Liver (tissue), 9 donors: ENCODE data around the gene NADSYN1. TPM values are rescaled to one million over a fixed set of nuclear protein-coding genes. Genes with fewer than 3 reads are reported as not detected.

Source experiments
- DNase-seq: peaks from one replicate; pipeline ENCODE4 v3.0.0-alpha.2; 2017; ENCODE audit warnings: low spot score
- H3K27ac ChIP-seq, 2 donors: one replicate each; pipeline ENCODE4 v1.7.0; 2013; ENCODE audit warnings: inconsistent platforms in 2 of 2, low read length in 2 of 2, control low read depth in 1 of 2, low read depth in 1 of 2, mild to moderate bottlenecking in 1 of 2
- H3K27me3 ChIP-seq, 4 donors: one replicate each; pipeline versions ENCODE4 v1.6.1 to v1.7.0; 2013; ENCODE audit warnings: low read length in 3 of 4, inconsistent platforms in 1 of 4, mild to moderate bottlenecking in 1 of 4, moderate library complexity in 1 of 4; ENCODE audit not compliant: control insufficient read depth in 4 of 4, insufficient read depth in 4 of 4
- H3K36me3 ChIP-seq, 4 donors: one replicate each; pipeline versions ENCODE4 v1.6.1 to v1.7.0; 2013; ENCODE audit warnings: low read length in 3 of 4, mild to moderate bottlenecking in 3 of 4, low read depth in 1 of 4, moderate library complexity in 1 of 4; ENCODE audit not compliant: control insufficient read depth in 4 of 4, insufficient read depth in 3 of 4
- H3K4me1 ChIP-seq, 4 donors: one replicate each; pipeline versions ENCODE4 v1.6.1 to v1.7.0; 2013; ENCODE audit warnings: low read length in 3 of 4, mild to moderate bottlenecking in 3 of 4, moderate library complexity in 1 of 4; ENCODE audit not compliant: control insufficient read depth in 4 of 4, insufficient read depth in 4 of 4
- H3K4me3 ChIP-seq, 3 donors: one replicate each; pipeline versions ENCODE4 v1.6.1 to v1.7.0; 2013; ENCODE audit warnings: low read length in 3 of 3, control low read depth in 1 of 3, low read depth in 1 of 3, mild to moderate bottlenecking in 1 of 3
- H3K9ac ChIP-seq, 2 donors: one replicate each; pipeline ENCODE4 v1.7.0; 2013; ENCODE audit warnings: low read length in 2 of 2, mild to moderate bottlenecking in 2 of 2, moderate library complexity in 2 of 2, control low read depth in 1 of 2, low read depth in 1 of 2
- H3K9me3 ChIP-seq, 4 donors: one replicate each; pipeline versions ENCODE4 v1.6.1 to v1.7.0; 2013; ENCODE audit warnings: low read length in 3 of 4; ENCODE audit not compliant: control insufficient read depth in 4 of 4
- ATF3 ChIP-seq: IDR thresholded peaks from 2 replicates; pipeline ENCODE4 v1.6.1; 2016; ENCODE audit warnings: antibody characterized with exemption
- EGR1 ChIP-seq, 2 donors: IDR thresholded peaks; 2 replicates each; pipeline ENCODE4 v1.6.1; 2016 to 2018; ENCODE audit warnings: antibody characterized with exemption in 2 of 2, low read depth in 2 of 2
- FOXA1 ChIP-seq: IDR thresholded peaks from 2 replicates; pipeline ENCODE4 v1.6.1; 2016; ENCODE audit warnings: antibody characterized with exemption
- FOXA2 ChIP-seq: IDR thresholded peaks from 2 replicates; pipeline ENCODE4 v1.6.1; 2016; ENCODE audit warnings: antibody characterized with exemption
- GABPA ChIP-seq, 2 donors: IDR thresholded peaks in 1 of 2; conservative IDR thresholded peaks in 1 of 2; 2 replicates each; pipeline ENCODE4 v1.6.1; 2016; ENCODE audit warnings: antibody characterized with exemption in 2 of 2, mild to moderate bottlenecking in 1 of 2, moderate library complexity in 1 of 2
- HNF4A ChIP-seq, 2 donors: conservative IDR thresholded peaks; 2 replicates each; pipeline ENCODE4 v1.6.1; 2016; ENCODE audit warnings: antibody characterized with exemption in 2 of 2, mild to moderate bottlenecking in 2 of 2
- HNF4G ChIP-seq: IDR thresholded peaks from 2 replicates; pipeline ENCODE4 v1.6.1; 2016; ENCODE audit warnings: antibody characterized with exemption
- JUND ChIP-seq, 2 donors: IDR thresholded peaks; 2 replicates each; pipeline ENCODE4 v1.6.1; 2016; ENCODE audit warnings: antibody characterized with exemption in 2 of 2
- NR2F2 ChIP-seq: IDR thresholded peaks from 2 replicates; pipeline ENCODE4 v1.6.1; 2016; ENCODE audit warnings: antibody characterized with exemption
- RAD21 ChIP-seq, 2 donors: IDR thresholded peaks; 2 replicates each; pipeline ENCODE4 v1.6.1; 2016; ENCODE audit warnings: antibody characterized with exemption in 2 of 2, mild to moderate bottlenecking in 2 of 2
- REST ChIP-seq: IDR thresholded peaks from 2 replicates; pipeline ENCODE4 v1.6.1; 2016; ENCODE audit warnings: antibody characterized with exemption, mild to moderate bottlenecking
- SP1 ChIP-seq: IDR thresholded peaks from 2 replicates; pipeline ENCODE4 v1.6.1; 2018; ENCODE audit warnings: antibody characterized with exemption, mild to moderate bottlenecking
- TAF1 ChIP-seq: conservative IDR thresholded peaks from 2 replicates; pipeline ENCODE4 v1.6.1; 2016; ENCODE audit warnings: antibody characterized with exemption, mild to moderate bottlenecking
- YY1 ChIP-seq: IDR thresholded peaks from 2 replicates; pipeline ENCODE4 v1.6.1; 2016; ENCODE audit warnings: antibody characterized with exemption, mild to moderate bottlenecking
- ZBTB33 ChIP-seq: IDR thresholded peaks from 2 replicates; pipeline ENCODE4 v1.6.1; 2016; ENCODE audit warnings: antibody characterized with exemption
- WGBS: extraction: QIAGEN DNeasy Blood & Tissue Kit; methylation state at CpG from one replicate; pipeline ENCODE4 v1.1.7; 2013; 5-methylcytosine and 5-hydroxymethylcytosine counted together
- polyA plus RNA-seq, 2 donors: library from polyadenylated mRNA; stranded (reverse) in 1 of 2; unstranded in 1 of 2; fragments of 200-250 nt in 1 of 2; fragments of >200 nt in 1 of 2; fragmentation: Nextera tagmentation in 1 of 2; extraction: Ambion mirVana in 1 of 2; gene quantifications; one replicate each; pipeline versions ENCODE4 v1.2.1 to v1.2.3, GENCODE V29; 2013 to 2015
- total RNA-seq, 2 donors: library from RNA; depleted of rRNA; stranded (reverse); fragments of >200 nt; gene quantifications; one replicate each; pipeline ENCODE4 v1.2.3, GENCODE V29; 2014
- TF ChIP-seq, protein P1 (sequence below): fragments of 150-350 bp; IDR thresholded peaks from 2 replicates; pipeline ENCODE4 v1.5.1; 2017; ENCODE audit warnings: improper control_type of control experiment, low read depth, low read length; ENCODE audit not compliant: missing input control
- TF ChIP-seq, protein P2 (sequence below): IDR thresholded peaks from 2 replicates; pipeline ENCODE4 v1.6.1; 2016; ENCODE audit warnings: antibody characterized with exemption
- donor health status: healthy.
- donor health status: healthy.
- donor health status: healthy.
- donor health status: healthy.
- donor health status: healthy.

The NADSYN1 gene
- total and polyA plus RNA-seq, 4 donors, result 16.6 to 33.6 (median 22.2) TPM

- H3K9ac ChIP-seq, result no peak overlapping the region
- TF ChIP-seq GABPA (IDR thresholded peaks at IDR 0.05 in 1 of 2, conservative IDR thresholded peaks at IDR 0.05 in 1 of 2), result no peak
- TF ChIP-seq NR2F2, result no peak
- TF ChIP-seq EGR1 (IDR thresholded peaks at IDR 0.05; ENCODE audit: low read depth in 2 of 2), result no peak
- TF ChIP-seq, protein P1, sequence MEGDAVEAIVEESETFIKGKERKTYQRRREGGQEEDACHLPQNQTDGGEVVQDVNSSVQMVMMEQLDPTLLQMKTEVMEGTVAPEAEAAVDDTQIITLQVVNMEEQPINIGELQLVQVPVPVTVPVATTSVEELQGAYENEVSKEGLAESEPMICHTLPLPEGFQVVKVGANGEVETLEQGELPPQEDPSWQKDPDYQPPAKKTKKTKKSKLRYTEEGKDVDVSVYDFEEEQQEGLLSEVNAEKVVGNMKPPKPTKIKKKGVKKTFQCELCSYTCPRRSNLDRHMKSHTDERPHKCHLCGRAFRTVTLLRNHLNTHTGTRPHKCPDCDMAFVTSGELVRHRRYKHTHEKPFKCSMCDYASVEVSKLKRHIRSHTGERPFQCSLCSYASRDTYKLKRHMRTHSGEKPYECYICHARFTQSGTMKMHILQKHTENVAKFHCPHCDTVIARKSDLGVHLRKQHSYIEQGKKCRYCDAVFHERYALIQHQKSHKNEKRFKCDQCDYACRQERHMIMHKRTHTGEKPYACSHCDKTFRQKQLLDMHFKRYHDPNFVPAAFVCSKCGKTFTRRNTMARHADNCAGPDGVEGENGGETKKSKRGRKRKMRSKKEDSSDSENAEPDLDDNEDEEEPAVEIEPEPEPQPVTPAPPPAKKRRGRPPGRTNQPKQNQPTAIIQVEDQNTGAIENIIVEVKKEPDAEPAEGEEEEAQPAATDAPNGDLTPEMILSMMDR, result no peak
- no peak for TF ChIP-seq FOXA2
- TF ChIP-seq FOXA1, result no peak
- TF ChIP-seq HNF4G, result no peak
- TF ChIP-seq, protein P2, sequence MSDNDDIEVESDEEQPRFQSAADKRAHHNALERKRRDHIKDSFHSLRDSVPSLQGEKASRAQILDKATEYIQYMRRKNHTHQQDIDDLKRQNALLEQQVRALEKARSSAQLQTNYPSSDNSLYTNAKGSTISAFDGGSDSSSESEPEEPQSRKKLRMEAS, result no peak
- no peak for TF ChIP-seq YY1
- no peak for TF ChIP-seq HNF4A (conservative IDR thresholded peaks at IDR 0.05)
- TF ChIP-seq REST, result no peak
- H3K9me3 ChIP-seq, result no peaks in the 10 kb centered on the region
- WGBS, result 94% methylated on average over 6 of the region's 6 CpGs
- no peak overlapping the region for H3K27ac ChIP-seq
- DNase-seq, result no peak
- no peaks in the 10 kb centered on the region for H3K4me1 ChIP-seq
- H3K27me3 ChIP-seq, result no peaks in the 10 kb centered on the region
- no peak overlapping the region for H3K4me3 ChIP-seq
- peaks cover 2 to 19% (median 9%) of the 10 kb centered on the region in 4 donors for H3K36me3 ChIP-seq
Measured at GRCh38 chr11:71467164-71467563, 14.2 kb downstream of the NADSYN1 start.

DNA sequence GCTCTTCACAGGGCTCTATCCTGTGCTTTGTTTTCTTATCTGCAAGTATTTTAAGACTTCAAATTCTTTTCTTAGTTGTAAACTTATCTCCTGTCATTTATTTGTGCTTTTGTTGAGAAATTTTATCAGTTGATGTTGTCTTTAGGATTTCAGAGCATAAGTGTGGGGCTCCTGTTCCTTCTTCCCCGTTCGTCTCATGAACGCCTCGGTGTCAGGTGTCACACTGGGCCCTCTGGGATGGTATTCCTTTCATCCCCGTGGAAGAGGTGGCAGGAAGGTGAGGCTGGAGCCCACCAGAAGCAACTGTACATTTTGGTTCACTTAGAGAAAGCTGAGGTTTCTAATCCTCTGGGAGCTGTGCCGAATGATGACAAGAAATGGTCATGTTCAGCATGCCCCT lies 17.9 kb downstream of the NADSYN1 start:
- H3K36me3 ChIP-seq, result peaks cover 15 to 46% (median 23%) of the 10 kb centered on the region in 4 donors
- no peak for TF ChIP-seq NR2F2
- TF ChIP-seq FOXA1, result no peak
- TF ChIP-seq ZBTB33, result no peak
- TF ChIP-seq HNF4A (conservative IDR thresholded peaks at IDR 0.05), result no peak
- TF ChIP-seq EGR1 (IDR thresholded peaks at IDR 0.05; ENCODE audit: low read depth in 2 of 2), result no peak
- TF ChIP-seq, protein P2, result no peak
- no peak for TF ChIP-seq GABPA (IDR thresholded peaks at IDR 0.05 in 1 of 2, conservative IDR thresholded peaks at IDR 0.05 in 1 of 2)
- no peak for TF ChIP-seq RAD21 (IDR thresholded peaks at IDR 0.05)
- TF ChIP-seq ATF3, result no peak
- no peak for TF ChIP-seq JUND (IDR thresholded peaks at IDR 0.05)
- no peak for TF ChIP-seq SP1
- no peak for TF ChIP-seq HNF4G
- no peak for TF ChIP-seq TAF1
- 87% methylated on average over 6 of the region's 6 CpGs for WGBS

More for the DNA sequence above, 17.9 kb downstream of the NADSYN1 start:
- Histone ChIP-seq H3K4me3 (no peak overlapping the region), H3K9me3 (no peaks in the 10 kb centered on the region), H3K9ac (no peak overlapping the region), H3K27ac (no peak overlapping the region), H3K27me3 (no peaks in the 10 kb centered on the region), H3K4me1 (no peaks in the 10 kb centered on the region)
- DNase-seq, result no peak
